Stimulated activated memory B cell treated with anti-CD40 and anti-IgM and Interleukin-4, amounts not matched to agents 10 μg/mL and 1 μg/mL and 100 μg/mL, for 72 hours (primary cell): ENCODE results near the gene NPDC1.
"Not testable (repeated sequence)": the region's sequence is repeated elsewhere in the genome, so short reads cannot be mapped to it uniquely, and the experiment has no call there.

Experiments used
- ATAC-seq: fragments of 150-1000 bp; cut with Tn5 transposase; 2 replicates; pipeline ENCODE4 v1.10.0; 2021
- H3K27ac Mint-ChIP-seq: one replicate; pipeline ENCODE4 v1.8.0; 2022; ENCODE audit warnings: mild to moderate bottlenecking, mixed read lengths
- H3K27me3 Mint-ChIP-seq: one replicate; pipeline ENCODE4 v1.8.0; 2022; ENCODE audit warnings: mixed read lengths
- H3K36me3 Mint-ChIP-seq: one replicate; pipeline ENCODE4 v1.8.0; 2022; ENCODE audit warnings: mixed read lengths
- H3K4me1 Mint-ChIP-seq: one replicate; pipeline ENCODE4 v1.8.0; 2022; ENCODE audit warnings: mixed read lengths
- H3K4me3 Mint-ChIP-seq: one replicate; pipeline ENCODE4 v1.8.0; 2022; ENCODE audit warnings: mild to moderate bottlenecking, moderate library complexity, mixed read lengths
- H3K9me3 Mint-ChIP-seq: one replicate; pipeline ENCODE4 v1.8.0; 2022; ENCODE audit warnings: mixed read lengths

Gene NPDC1

DNA sequence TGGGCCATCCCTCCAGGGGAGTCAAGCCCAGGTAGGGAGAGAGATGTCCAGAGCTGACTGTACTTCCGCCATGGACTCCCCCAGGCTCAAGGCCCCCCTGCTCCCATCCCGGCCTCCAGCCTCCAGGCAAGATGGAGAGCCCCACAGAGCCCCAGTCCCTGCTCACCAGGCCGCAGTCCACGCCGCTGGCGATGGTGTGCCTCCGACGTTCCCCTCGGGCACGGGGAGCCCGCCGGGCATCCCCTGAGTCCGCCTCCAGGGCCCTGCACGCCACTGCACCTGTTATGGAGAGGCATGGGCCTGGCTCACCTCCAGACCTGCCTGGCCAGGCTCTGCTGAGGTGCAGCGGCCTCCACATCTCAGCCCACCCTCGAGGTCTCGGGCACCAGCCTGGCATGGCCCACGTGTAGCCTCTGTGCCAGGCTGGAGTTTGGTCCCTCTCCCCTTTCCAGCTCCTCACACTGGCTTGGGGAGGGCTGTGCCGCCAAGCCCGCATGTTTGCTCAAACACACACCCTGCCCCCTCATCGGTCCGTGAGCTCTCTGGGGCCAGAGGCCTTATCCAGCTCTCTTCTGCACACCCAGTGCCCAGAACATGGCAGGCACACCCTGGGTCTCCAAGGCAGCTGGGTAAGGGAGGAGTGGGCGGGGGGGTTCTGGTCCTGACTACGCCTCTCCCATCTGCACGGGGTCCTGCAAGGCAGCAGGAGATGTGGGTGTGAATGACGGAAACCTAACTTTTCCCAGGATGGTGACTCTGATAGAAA lies 20.3 kb upstream of the NPDC1 start:
- Mint-ChIP-seq H3K36me3 (no peaks in the 10 kb centered on the region), H3K9me3 (no peaks in the 10 kb centered on the region), H3K4me3 (no peak overlapping the region), H3K4me1 (peaks cover 23% of the 10 kb centered on the region), H3K27ac (no peak overlapping the region), H3K27me3 (peaks cover 10% of the 10 kb centered on the region)
- ATAC-seq = no peak

DNA sequence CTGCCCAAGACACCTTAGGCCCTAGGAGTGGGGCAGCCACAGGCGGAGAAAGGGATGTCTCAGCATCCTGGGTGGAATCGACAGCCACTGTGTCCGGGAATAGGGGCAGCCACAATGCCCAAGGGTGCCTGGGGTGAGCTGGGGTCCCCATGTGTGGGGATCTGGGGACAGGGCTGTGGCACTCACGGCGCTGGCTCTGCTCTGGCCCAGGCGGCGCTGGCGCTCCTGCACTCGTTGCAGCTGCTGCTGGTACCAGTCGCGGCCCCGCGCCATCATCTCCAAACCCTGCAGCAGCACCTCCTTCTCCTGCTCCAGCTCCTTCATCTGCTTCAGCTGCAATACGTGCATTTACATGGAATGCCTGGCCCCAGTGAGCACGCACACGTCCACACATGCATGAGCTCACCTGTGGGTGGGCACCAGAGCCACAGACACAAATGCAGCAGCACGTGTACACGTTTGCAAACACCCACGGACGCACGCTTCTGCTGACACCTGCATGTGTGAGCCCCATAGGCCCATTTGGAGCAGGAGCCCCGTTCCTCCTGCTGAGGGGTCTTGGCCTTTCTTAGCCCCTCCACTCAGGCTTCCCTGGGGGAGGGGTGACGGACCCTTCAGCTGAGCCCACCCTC lies 19.5 kb upstream of the NPDC1 start:
- Mint-ChIP-seq H3K27ac (no peak overlapping the region), H3K9me3 (no peaks in the 10 kb centered on the region), H3K4me1 (peaks cover 15% of the 10 kb centered on the region), H3K36me3 (no peaks in the 10 kb centered on the region), H3K4me3 (no peak overlapping the region), H3K27me3 (peaks cover 10% of the 10 kb centered on the region)
- no peak for ATAC-seq

DNA sequence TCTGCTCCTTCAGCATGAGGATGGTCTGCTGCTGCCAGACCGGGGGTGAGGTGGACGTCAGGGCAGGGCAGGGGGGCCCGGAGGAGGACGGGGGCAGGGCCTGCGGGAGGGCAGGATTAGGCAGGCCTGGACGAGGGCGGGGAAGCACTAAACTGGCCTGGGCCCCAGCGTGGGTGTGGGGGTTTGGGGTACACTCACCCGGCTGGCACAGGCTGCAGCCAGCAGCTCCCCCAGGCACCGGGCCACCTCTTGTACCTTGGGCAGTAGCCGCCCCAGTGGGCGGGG lies 18.8 kb upstream of the NPDC1 start:
- no peaks in the 10 kb centered on the region for H3K9me3 Mint-ChIP-seq
- peaks cover 14% of the 10 kb centered on the region for H3K4me1 Mint-ChIP-seq
- H3K4me3 Mint-ChIP-seq = no peak overlapping the region
- H3K27me3 Mint-ChIP-seq = peaks cover 10% of the 10 kb centered on the region
- no peak for ATAC-seq
- H3K27ac Mint-ChIP-seq = no peak overlapping the region
- no peaks in the 10 kb centered on the region for H3K36me3 Mint-ChIP-seq

- no peak for ATAC-seq
- Mint-ChIP-seq H3K27me3 (peaks cover 10% of the 10 kb centered on the region), H3K4me3 (no peak overlapping the region), H3K36me3 (no peaks in the 10 kb centered on the region), H3K4me1 (peaks cover 14% of the 10 kb centered on the region), H3K27ac (no peak overlapping the region), H3K9me3 (no peaks in the 10 kb centered on the region)
These were observed 18.3 kb upstream of the NPDC1 start for GRCh38 chr9:137064027-137064879.

GRCh38 chr9:137063311-137064026 lies 17.5 kb upstream of the NPDC1 start:
- ATAC-seq = no peak
- no peaks in the 10 kb centered on the region for H3K36me3 Mint-ChIP-seq
- peaks cover 10% of the 10 kb centered on the region for H3K27me3 Mint-ChIP-seq
- no peak overlapping the region for H3K27ac Mint-ChIP-seq
- peaks cover 14% of the 10 kb centered on the region for H3K4me1 Mint-ChIP-seq
- no peak overlapping the region for H3K4me3 Mint-ChIP-seq
- H3K9me3 Mint-ChIP-seq = no peaks in the 10 kb centered on the region

GRCh38 chr9:137062798-137063197 lies 16.8 kb upstream of the NPDC1 start:
- H3K27ac Mint-ChIP-seq, H3K36me3 Mint-ChIP-seq, H3K4me3 Mint-ChIP-seq, ATAC-seq, H3K4me1 Mint-ChIP-seq, H3K27me3 Mint-ChIP-seq, H3K9me3 Mint-ChIP-seq: not testable (repeated sequence)

DNA sequence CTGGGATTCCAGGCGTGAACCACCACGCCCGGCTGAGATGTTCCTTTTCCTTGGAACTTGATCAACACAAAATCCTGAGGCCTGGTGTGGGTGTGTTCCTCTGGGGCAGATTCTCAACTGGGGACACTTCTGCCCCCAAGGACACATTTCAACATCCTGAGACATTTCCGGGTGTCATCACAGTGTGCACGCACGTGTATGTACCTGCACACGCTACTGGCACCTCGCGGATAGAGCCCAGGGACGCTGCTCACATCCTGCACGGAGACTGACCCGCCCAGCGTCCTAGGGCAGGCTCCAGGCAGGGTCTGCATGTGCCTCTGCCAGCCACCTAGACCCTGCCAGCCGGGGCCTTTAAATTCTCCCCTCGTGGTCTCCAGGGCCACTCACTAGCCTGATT lies 16.4 kb upstream of the NPDC1 start:
- Mint-ChIP-seq H3K4me3 (no peak overlapping the region), H3K36me3 (no peaks in the 10 kb centered on the region), H3K27ac (no peak overlapping the region), H3K4me1 (peaks cover 7% of the 10 kb centered on the region), H3K9me3 (no peaks in the 10 kb centered on the region), H3K27me3 (peaks cover 10% of the 10 kb centered on the region)
- ATAC-seq = no peak

DNA sequence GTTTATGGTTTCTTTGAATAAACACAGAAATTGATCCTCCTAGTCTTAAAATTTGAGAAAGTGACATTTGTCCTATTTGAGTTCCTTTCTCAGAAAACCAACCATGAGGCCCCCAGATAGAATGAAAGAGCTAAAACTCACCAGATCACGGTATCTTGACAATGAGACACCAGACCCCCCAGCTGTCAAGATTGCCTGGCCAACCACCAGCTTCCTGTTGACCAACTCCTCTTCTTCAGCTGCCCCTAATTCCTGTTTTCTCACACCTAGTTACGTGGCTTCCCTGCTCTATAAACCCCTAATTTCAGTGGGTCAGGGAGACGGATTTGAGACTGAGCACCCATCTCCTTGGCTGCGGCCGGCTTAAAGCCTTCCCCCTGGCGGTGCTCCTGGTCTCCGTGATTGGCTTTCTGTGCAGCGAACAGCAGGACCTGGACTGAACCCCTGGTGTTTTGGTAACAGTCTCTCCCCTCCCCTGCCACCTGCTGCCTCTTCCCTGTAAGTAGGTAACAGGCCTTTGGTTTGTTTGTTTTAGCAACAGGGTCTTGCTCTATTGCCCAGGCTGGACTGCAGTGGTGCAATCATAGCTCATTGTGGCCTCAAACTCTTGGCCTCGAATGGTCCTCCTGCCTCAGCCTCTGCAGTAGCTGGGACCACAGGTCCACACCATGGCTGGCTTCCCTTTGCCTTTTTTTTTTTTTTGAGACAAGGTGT lies 12.7 kb upstream of the NPDC1 start:
- no peaks in the 10 kb centered on the region for H3K9me3 Mint-ChIP-seq
- H3K27ac Mint-ChIP-seq = no peak overlapping the region
- no peak for ATAC-seq
- H3K27me3 Mint-ChIP-seq = peaks cover under 1% of the 10 kb centered on the region
- H3K4me3 Mint-ChIP-seq = no peak overlapping the region
- H3K36me3 Mint-ChIP-seq = no peaks in the 10 kb centered on the region
- no peaks in the 10 kb centered on the region for H3K4me1 Mint-ChIP-seq

DNA sequence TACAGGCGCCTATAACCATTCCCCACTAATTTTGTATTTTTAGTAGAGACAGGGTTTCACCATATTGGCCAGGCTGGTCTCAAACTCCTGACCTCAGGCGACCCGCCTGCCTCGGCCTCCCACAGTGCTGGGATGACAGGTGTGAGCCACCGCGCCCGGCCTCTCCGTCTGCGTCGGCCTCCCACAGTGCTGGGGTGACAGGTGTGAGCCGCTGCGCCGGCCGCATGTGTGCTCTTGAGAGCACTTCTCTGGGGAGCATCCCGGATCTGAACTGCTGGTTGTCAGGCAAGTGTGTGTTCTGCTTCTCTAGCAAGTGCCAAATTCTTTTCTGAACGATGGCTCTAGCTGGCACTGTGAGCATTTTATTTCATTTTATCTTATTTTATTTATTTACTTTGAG lies 11.6 kb upstream of the NPDC1 start:
- Mint-ChIP-seq H3K9me3 (no peaks in the 10 kb centered on the region), H3K4me3 (no peak overlapping the region), H3K27ac (no peak overlapping the region), H3K4me1 (no peaks in the 10 kb centered on the region), H3K27me3 (peaks cover 5% of the 10 kb centered on the region), H3K36me3 (no peaks in the 10 kb centered on the region)
- no peak for ATAC-seq

DNA sequence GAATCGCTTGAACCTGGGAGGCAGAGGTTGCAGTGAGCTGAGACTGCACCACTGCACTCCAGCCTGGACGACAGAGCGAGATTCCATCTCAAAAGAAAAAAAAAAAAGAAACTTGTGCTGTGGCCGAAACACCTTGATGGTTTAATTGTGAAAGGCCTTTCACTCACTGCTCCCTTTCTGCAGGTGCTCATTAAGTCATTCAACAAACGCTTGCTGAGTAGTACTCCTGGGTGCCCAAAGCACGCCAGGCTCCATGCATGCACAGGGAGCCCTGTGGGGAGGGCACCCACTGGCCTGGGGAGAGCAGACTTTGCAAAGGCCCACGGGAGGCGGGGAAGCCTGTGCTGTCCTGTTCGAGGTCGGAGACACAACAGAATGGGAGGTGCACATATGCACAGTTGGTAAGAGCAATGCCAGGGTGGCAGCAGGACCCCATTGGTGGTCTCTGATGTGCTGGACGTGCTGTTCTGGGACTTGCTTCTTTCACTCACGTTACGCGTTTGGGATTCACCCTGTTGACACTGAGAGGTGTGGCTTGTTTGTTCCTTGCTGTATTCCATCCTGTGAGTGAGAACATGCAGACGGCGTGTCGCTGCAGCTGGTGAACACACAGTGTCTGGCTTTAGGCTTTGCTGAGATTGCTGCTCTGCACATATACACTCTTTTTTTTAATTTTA lies 10.9 kb upstream of the NPDC1 start:
- Mint-ChIP-seq H3K9me3 (no peaks in the 10 kb centered on the region), H3K4me3 (no peak overlapping the region), H3K27ac (no peak overlapping the region), H3K4me1 (no peaks in the 10 kb centered on the region), H3K36me3 (no peaks in the 10 kb centered on the region), H3K27me3 (peaks cover 12% of the 10 kb centered on the region)
- ATAC-seq = no peak

DNA sequence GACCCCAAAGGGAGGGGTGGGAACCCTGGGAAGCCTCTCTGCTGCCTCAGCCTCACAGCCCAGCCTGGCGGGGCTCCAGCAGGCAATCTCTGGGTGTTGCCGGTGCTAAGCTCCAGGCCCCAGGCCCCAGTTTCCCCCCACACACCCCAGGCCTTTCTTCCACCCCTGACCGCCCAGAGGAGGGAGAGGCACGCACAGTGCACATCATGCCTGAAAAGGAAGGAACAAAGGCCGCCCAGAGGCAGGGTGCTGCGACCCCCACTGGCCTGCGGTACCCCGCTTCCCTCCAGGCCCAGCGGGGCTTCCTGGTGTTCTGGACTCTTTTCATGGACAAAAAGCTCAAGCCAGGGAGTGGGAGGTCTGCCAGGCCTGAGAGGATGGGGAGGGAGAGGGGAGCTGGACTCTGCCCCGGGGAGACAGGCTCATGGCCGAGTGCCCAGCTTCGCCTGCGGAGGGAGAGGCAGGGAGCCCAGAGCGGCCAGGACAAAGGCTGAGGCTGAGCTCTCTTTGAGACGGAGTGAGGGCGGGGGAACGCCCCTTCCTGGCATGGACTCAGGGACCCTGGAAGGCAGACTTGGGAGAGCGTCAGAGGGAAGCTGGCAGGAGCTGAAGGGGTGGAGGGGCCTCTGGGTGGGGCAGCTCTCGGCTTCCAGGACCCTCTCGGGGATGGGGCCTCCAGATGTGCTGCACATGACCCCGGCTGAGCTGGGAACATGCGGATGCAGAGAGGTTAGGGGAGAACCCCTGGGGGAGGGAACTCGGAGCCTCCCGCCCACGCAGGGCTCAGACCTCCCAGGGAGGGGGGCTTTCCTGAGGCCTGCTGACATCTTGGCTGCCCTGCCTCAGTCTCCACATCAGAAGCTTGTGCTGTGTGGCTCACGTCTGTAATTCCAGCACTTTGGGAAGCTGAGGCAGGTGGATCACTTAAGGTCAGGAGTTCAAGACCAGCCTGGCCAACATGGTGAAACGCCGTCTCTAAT lies 9.7 kb upstream of the NPDC1 start:
- H3K4me1 Mint-ChIP-seq = no peaks in the 10 kb centered on the region
- peaks cover 24% of the 10 kb centered on the region for H3K27me3 Mint-ChIP-seq
- H3K27ac Mint-ChIP-seq = no peak overlapping the region
- H3K36me3 Mint-ChIP-seq = no peaks in the 10 kb centered on the region
- H3K9me3 Mint-ChIP-seq = no peaks in the 10 kb centered on the region
- no peak overlapping the region for H3K4me3 Mint-ChIP-seq
- ATAC-seq = no peak

- H3K36me3 Mint-ChIP-seq = no peaks in the 10 kb centered on the region
- no peak overlapping the region for H3K27ac Mint-ChIP-seq
- H3K27me3 Mint-ChIP-seq = peaks cover 31% of the 10 kb centered on the region
- H3K4me3 Mint-ChIP-seq = no peak overlapping the region
- no peaks in the 10 kb centered on the region for H3K4me1 Mint-ChIP-seq
- no peaks in the 10 kb centered on the region for H3K9me3 Mint-ChIP-seq
- no peak for ATAC-seq
These were observed 9.0 kb upstream of the NPDC1 start for GRCh38 chr9:137054932-137055384.
